Measurements from ENCODE around the gene DNPEP. TPM values are rescaled to one million over a fixed set of nuclear protein-coding genes. Genes with fewer than 3 reads are reported as not detected.

Gene DNPEP
- polyA plus RNA-seq, 4 donors, result 44.7 to 82.9 (median 57.8) TPM

Other genes starting within 250 kb of the DNPEP start
- 10 to 100 TPM; 14.8 to 21.3 (median 18.7) TPM for gene NHEJ1, start 227.1 kb downstream of the DNPEP start, polyA plus RNA-seq (ENCODE audit: insufficient read length in 4 of 4)
- 10 to 100 TPM in 3 of 4 donors, 1 to 10 TPM in 1; 1.2 to 24.8 (median 16.7) TPM for gene SLC23A3, start 217.9 kb downstream of the DNPEP start, polyA plus RNA-seq (ENCODE audit: insufficient read length in 4 of 4)
- gene CNPPD1, start 211.0 kb downstream of the DNPEP start, polyA plus RNA-seq (ENCODE audit: insufficient read length in 4 of 4), result 10 to 100 TPM; 39.5 to 69.2 (median 58.8) TPM
- 100 to 1,000 TPM in 3 of 4 donors, 10 to 100 TPM in 1; 85.1 to 120 (median 111) TPM for gene RETREG2, start 209.6 kb downstream of the DNPEP start, polyA plus RNA-seq (ENCODE audit: insufficient read length in 4 of 4)
- 10 to 100 TPM; 25.0 to 49.3 (median 35.7) TPM for gene ZFAND2B, start 181.1 kb downstream of the DNPEP start, polyA plus RNA-seq (ENCODE audit: insufficient read length in 4 of 4)
- gene ABCB6, start 169.0 kb downstream of the DNPEP start, polyA plus RNA-seq (ENCODE audit: insufficient read length in 4 of 4), result 10 to 100 TPM; 29.5 to 44.5 (median 37.1) TPM
- gene ATG9A, start 158.3 kb downstream of the DNPEP start, polyA plus RNA-seq (ENCODE audit: insufficient read length in 4 of 4), result 10 to 100 TPM; 40.8 to 45.5 (median 44.2) TPM
- 10 to 100 TPM; 28.0 to 76.6 (median 51.3) TPM for gene ANKZF1, start 158.1 kb downstream of the DNPEP start, polyA plus RNA-seq (ENCODE audit: insufficient read length in 4 of 4)
- 10 to 100 TPM; 12.1 to 26.1 (median 21.8) TPM for gene GLB1L, start 142.5 kb downstream of the DNPEP start, polyA plus RNA-seq (ENCODE audit: insufficient read length in 4 of 4)
- gene STK16, start 142.4 kb downstream of the DNPEP start, polyA plus RNA-seq (ENCODE audit: insufficient read length in 4 of 4), result 10 to 100 TPM; 29.0 to 43.3 (median 36.4) TPM
- gene TUBA4B, start 134.7 kb downstream of the DNPEP start, polyA plus RNA-seq (ENCODE audit: insufficient read length in 4 of 4), result under 1 TPM in 3 of 4 donors, not detected in 1; 0.46 to 0.69 (median 0.61) TPM
- 10 to 100 TPM in 3 of 4 donors, 1 to 10 TPM in 1; 3.4 to 53.8 (median 33.6) TPM for gene TUBA4A, start 134.0 kb downstream of the DNPEP start, polyA plus RNA-seq (ENCODE audit: insufficient read length in 4 of 4)
- 10 to 100 TPM; 52.1 to 80.6 (median 72.7) TPM for gene DNAJB2, start 108.5 kb downstream of the DNPEP start, polyA plus RNA-seq (ENCODE audit: insufficient read length in 4 of 4)
- under 1 TPM; 0.09 to 0.53 (median 0.20) TPM for gene PTPRN, start 78.5 kb downstream of the DNPEP start, polyA plus RNA-seq (ENCODE audit: insufficient read length in 4 of 4)
- gene RESP18, start 55.2 kb downstream of the DNPEP start, polyA plus RNA-seq (ENCODE audit: insufficient read length in 4 of 4), result not detected
- 10 to 100 TPM in 2 of 4 donors, 1 to 10 TPM in 2; 5.5 to 10.4 (median 8.1) TPM for gene DES, start 30.5 kb upstream of the DNPEP start, polyA plus RNA-seq (ENCODE audit: insufficient read length in 4 of 4)
- 10 to 100 TPM in 3 of 4 donors, 1 to 10 TPM in 1; 9.7 to 18.0 (median 12.5) TPM for gene SPEG, start 46.9 kb upstream of the DNPEP start, polyA plus RNA-seq (ENCODE audit: insufficient read length in 4 of 4)
- 10 to 100 TPM; 29.7 to 43.8 (median 32.7) TPM for gene GMPPA, start 111.0 kb upstream of the DNPEP start, polyA plus RNA-seq (ENCODE audit: insufficient read length in 4 of 4)
- under 1 TPM; 0.06 to 0.37 (median 0.19) TPM for gene ASIC4, start 126.6 kb upstream of the DNPEP start, polyA plus RNA-seq (ENCODE audit: insufficient read length in 4 of 4)
- gene CHPF, start 155.9 kb upstream of the DNPEP start, polyA plus RNA-seq (ENCODE audit: insufficient read length in 4 of 4), result 10 to 100 TPM; 27.4 to 75.8 (median 33.2) TPM
- gene TMEM198, start 156.1 kb upstream of the DNPEP start, polyA plus RNA-seq (ENCODE audit: insufficient read length in 4 of 4), result 1 to 10 TPM; 2.5 to 3.7 (median 2.9) TPM
- gene OBSL1, start 183.6 kb upstream of the DNPEP start, polyA plus RNA-seq (ENCODE audit: insufficient read length in 4 of 4), result 100 to 1,000 TPM; 104 to 200 (median 132) TPM
- 1 to 10 TPM in 3 of 4 donors, under 1 TPM in 1; 0.86 to 1.9 (median 1.6) TPM for gene INHA, start 184.4 kb upstream of the DNPEP start, polyA plus RNA-seq (ENCODE audit: insufficient read length in 4 of 4)
- gene STK11IP, start 209.9 kb upstream of the DNPEP start, polyA plus RNA-seq (ENCODE audit: insufficient read length in 4 of 4), result 10 to 100 TPM; 18.8 to 39.0 (median 24.4) TPM
- 10 to 100 TPM in 1 of 4 donors, 1 to 10 TPM in 3; 7.3 to 13.5 (median 8.5) TPM for gene SLC4A3, start 239.7 kb upstream of the DNPEP start, polyA plus RNA-seq (ENCODE audit: insufficient read length in 4 of 4)